GM19239 (cell line): Measurements from ENCODE around the gene GALNT9.
A peak's percentile ranks its signal among the peaks of the same experiment; 100 is the strongest.
"Not testable (repeated sequence)": the region's sequence is repeated elsewhere in the genome, so short reads cannot be mapped to it uniquely, and the experiment has no call there.

ENCODE experiments used
- DNase-seq: peaks from one replicate; pipeline ENCODE4 v3.0.0; 2011; ENCODE audit warnings: low spot score; ENCODE audit not compliant: insufficient read length
- FAIRE-seq: peaks from 2 replicates; lab custom pipeline; 2011; peaks lifted over from hg19 to GRCh38; lab: Jason Lieb, UNC

GALNT9 gene

DNA sequence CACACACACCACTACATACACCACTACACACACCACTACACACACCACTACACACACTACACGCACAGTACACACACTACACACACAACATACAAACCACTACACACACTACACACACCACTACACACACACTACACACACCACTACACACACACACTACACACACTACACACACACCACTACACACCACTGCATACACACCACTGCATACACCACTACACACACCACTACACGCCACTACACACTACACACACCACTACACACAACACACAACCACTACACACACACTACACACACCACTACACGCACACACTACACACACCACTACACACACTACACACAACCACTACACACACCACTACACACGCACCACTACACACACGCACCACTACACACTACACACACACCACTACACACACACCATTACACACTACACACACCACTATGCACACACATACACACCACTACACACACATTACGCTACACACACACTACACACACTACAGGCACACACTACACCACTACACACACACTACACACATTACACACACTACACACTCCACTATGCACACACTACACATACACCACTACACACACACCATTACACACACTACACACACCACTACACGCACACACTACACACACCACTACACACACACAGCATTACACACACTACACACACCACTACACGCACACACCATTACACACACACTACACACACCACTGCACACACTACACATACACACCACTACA is 172.6 kb downstream of the GALNT9 start:
- DNase-seq (no peak), FAIRE-seq (no peak)

GRCh38 chr12:132155771-132156572 is 173.4 kb downstream of the GALNT9 start:
- FAIRE-seq, result no peak
- no peak for DNase-seq

DNA sequence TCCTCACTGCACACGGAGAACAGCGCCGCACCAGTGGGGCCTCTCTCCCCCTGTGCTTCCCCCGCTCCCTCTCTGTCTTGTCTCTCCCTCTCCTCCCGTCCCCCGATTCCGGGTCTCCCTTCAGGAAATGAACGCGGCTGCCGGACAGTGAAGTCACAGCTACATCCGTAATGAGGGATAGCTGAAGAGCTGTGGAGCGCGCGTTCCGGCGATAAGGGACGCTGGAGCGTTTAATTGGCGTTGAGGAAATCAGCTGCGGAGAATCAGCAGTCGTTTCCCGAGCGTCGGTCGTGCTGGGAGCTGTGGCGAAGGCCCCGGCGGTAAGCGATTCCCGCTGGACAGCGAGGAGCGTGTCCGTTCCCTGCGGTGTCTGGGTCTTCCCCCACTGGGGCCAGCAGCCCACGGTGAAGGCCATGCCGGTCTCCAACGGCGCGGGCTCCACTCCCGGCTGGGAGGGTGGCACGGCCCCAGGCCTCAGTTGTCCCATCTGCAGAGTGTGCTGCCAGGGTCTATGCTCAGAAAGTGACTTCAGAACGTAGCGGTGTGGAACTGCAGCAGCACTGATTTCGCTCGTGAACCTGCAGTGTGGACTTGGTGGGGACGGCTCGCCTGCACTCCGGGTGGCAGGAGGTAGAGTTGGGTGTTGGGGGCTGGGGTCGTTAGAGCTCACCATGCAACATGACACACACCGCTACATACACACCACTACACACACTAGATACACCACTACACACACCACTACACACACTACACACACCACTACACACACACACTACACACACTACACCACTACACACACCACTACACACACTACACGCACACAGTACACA is 174.2 kb downstream of the GALNT9 start:
- no peak for FAIRE-seq
- no peak for DNase-seq

- no peak for FAIRE-seq
- DNase-seq, result no peak
These were observed 175.0 kb downstream of the GALNT9 start for GRCh38 chr12:132154341-132154761.

- FAIRE-seq (no peak), DNase-seq (peak; percentile 95)
These were observed 175.7 kb downstream of the GALNT9 start for GRCh38 chr12:132153501-132154340.

GRCh38 chr12:132152953-132153352 is 176.4 kb downstream of the GALNT9 start:
- DNase-seq, result no peak
- no peak for FAIRE-seq

GRCh38 chr12:132152411-132152821 is 177.0 kb downstream of the GALNT9 start:
- DNase-seq (no peak), FAIRE-seq (no peak)

DNA sequence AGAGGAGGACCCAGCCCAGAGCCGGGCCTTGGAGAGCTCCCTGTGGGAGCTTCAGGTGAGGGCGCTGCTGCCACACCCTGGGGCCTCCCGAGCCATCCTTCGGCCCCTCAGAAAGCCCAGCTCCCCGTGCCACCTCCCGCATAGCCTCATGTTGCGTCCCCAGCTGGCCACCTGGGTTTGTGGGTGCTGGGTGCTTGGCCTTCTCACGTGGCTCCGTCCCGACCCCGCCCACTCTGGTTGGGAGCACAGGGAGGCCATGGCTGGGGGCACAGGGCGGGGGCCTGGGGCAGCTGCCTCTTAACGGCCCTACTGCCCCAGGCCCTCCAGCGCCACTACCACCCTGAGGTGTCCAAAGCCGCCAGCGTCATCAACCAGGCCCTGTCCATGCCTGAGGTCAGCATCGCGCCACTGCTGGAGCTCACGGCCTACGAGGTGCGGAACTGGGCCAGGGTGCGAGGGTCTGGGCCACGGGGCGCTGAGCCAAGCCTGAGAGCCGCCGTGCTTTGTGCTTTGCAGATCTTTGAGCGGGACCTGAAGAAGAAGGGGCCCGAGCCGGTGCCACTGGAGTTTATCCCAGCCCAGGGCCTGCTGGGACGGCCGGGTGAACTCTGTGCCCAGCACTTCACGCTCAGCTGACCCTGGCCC is 177.5 kb downstream of the GALNT9 start:
- DNase-seq (no peak), FAIRE-seq (no peak)

DNA sequence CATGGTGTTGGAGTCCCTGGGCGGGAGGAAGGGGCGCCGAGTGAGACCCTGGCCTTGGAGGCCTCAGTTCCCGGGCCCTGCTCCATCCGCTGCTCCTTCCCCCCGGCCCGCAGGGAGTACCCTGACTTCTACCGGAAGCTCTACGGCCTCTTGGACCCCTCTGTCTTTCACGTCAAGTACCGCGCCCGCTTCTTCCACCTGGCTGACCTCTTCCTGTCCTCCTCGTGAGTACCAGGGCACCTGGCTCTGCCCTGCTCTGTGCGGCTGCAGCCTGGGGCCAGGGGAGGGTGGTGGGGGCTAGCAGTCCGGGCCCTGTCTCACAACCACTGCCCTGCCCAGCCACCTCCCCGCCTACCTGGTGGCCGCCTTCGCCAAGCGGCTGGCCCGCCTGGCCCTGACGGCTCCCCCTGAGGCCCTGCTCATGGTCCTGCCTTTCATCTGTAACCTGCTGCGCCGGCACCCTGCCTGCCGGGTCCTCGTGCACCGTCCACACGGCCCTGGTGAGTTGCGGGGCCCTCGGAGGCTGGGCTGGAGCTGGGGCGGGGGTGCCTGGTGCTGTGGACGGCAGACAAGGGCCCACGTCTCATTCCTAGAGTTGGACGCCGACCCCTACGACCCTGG is 178.1 kb downstream of the GALNT9 start:
- FAIRE-seq (no peak), DNase-seq (no peak)

- no peak for FAIRE-seq
These were observed 178.6 kb downstream of the GALNT9 start for GRCh38 chr12:132150780-132151144.

GRCh38 chr12:132149526-132149925 is 179.9 kb downstream of the GALNT9 start:
- FAIRE-seq, DNase-seq: not testable (repeated sequence)

More at GRCh38 chr12:132150780-132151144, 178.6 kb downstream of the GALNT9 start:
- no peak for DNase-seq

GRCh38 chr12:132148368-132149045 is 180.9 kb downstream of the GALNT9 start:
- DNase-seq (no peak), FAIRE-seq (no peak)

- no peak for FAIRE-seq
- DNase-seq, result no peak
These were observed 181.7 kb downstream of the GALNT9 start for GRCh38 chr12:132147423-132148367.

- FAIRE-seq, result no peak
- DNase-seq, result no peak
These were observed 182.5 kb downstream of the GALNT9 start for GRCh38 chr12:132146772-132147422.
